GM23338 (cell line): ENCODE measurements around the gene THRB. TPM values are rescaled to one million over a fixed set of nuclear protein-coding genes. Genes with fewer than 3 reads are reported as not detected.

ENCODE experiments used
- ATAC-seq: fragments of 200-7000 bp; cut with Tn5 transposase; 3 replicates; pipeline ENCODE4 v1.9.1; 2020
- DNase-seq: peaks from one replicate; pipeline ENCODE4 v3.0.0-alpha.2; 2015; ENCODE audit warnings: low spot score
- H2AFZ ChIP-seq: fragments of 200-600 bp; sonication (generic); 2 replicates; pipeline ENCODE4 v1.8.0; 2016; ENCODE audit warnings: antibody characterized with exemption, mild to moderate bottlenecking, moderate library complexity
- H3F3A ChIP-seq: fragments of 200-600 bp; sonication (generic); replicated peaks from 2 replicates; pipeline ENCODE4 v1.8.0; 2017; ENCODE audit warnings: antibody characterized with exemption, mixed run types, low read depth
- H3K27ac ChIP-seq: fragments of 200-600 bp; sonication (generic); 2 replicates; pipeline ENCODE4 v1.6.1; 2016; ENCODE audit warnings: low read depth
- H3K27me3 ChIP-seq: fragments of 200-600 bp; sonication (generic); 2 replicates; pipeline ENCODE4 v1.8.0; 2016; ENCODE audit warnings: mild to moderate bottlenecking, mixed run types, moderate library complexity; ENCODE audit not compliant: insufficient read depth
- H3K36me3 ChIP-seq: fragments of 200-600 bp; sonication (generic); 2 replicates; pipeline ENCODE4 v1.8.0; 2016; ENCODE audit warnings: mild to moderate bottlenecking; ENCODE audit not compliant: insufficient read depth
- H3K4me1 ChIP-seq: fragments of 200-600 bp; sonication (generic); 2 replicates; pipeline ENCODE4 v1.8.0; 2016; ENCODE audit warnings: mild to moderate bottlenecking, moderate library complexity; ENCODE audit not compliant: insufficient read depth
- H3K4me2 ChIP-seq: fragments of 200-600 bp; sonication (generic); 2 replicates; pipeline ENCODE4 v1.7.1; 2017; ENCODE audit warnings: mixed run types
- H3K4me3 ChIP-seq: fragments of 200-600 bp; sonication (generic); 2 replicates; pipeline ENCODE4 v1.6.1; 2016; ENCODE audit warnings: mixed run types
- H3K79me2 ChIP-seq: fragments of 200-600 bp; sonication (generic); replicated peaks from 2 replicates; pipeline ENCODE4 v1.8.0; 2017; ENCODE audit warnings: mild to moderate bottlenecking; ENCODE audit not compliant: insufficient read depth
- H3K9me2 ChIP-seq: fragments of 200-600 bp; sonication (generic); 2 replicates; pipeline ENCODE4 v1.8.0; 2017; ENCODE audit not compliant: insufficient read depth
- H4K20me1 ChIP-seq: fragments of 200-600 bp; sonication (generic); replicated peaks from 2 replicates; pipeline ENCODE4 v1.8.0; 2017; ENCODE audit warnings: mild to moderate bottlenecking; ENCODE audit not compliant: insufficient read depth
- H3K27ac Mint-ChIP-seq: 2 replicates; pipeline ENCODE4 v1.8.0; 2020; ENCODE audit warnings: inconsistent platforms, mild to moderate bottlenecking, moderate library complexity, mixed read lengths
- H3K27me3 Mint-ChIP-seq: 3 replicates; pipeline ENCODE4 v1.8.0; 2022; ENCODE audit warnings: low read depth, mild to moderate bottlenecking, moderate library complexity, mixed read lengths, inconsistent platforms; ENCODE audit not compliant: insufficient read depth, poor library complexity
- H3K36me3 Mint-ChIP-seq: 3 replicates; pipeline ENCODE4 v1.8.0; 2021; ENCODE audit warnings: low read depth, mild to moderate bottlenecking, inconsistent platforms, moderate library complexity, mixed read lengths
- H3K4me1 Mint-ChIP-seq: 3 replicates; pipeline ENCODE4 v1.8.0; 2020; ENCODE audit warnings: mild to moderate bottlenecking, inconsistent platforms, mixed read lengths
- H3K4me3 Mint-ChIP-seq: 3 replicates; pipeline ENCODE4 v1.8.0; 2021; ENCODE audit warnings: moderate library complexity, mild to moderate bottlenecking, inconsistent platforms, mixed read lengths
- H3K9me3 Mint-ChIP-seq: 3 replicates; pipeline ENCODE4 v1.8.0; 2020; ENCODE audit warnings: moderate library complexity, mild to moderate bottlenecking, inconsistent platforms, mixed read lengths
- CREB1 ChIP-seq: fragments of 250-450 bp; sonication (Bioruptor Pico); IDR thresholded peaks from 2 replicates; pipeline ENCODE4 v1.5.0; 2020; ENCODE audit warnings: low read depth, mild to moderate bottlenecking, moderate library complexity
- CTCF ChIP-seq, 2 experiments: fragments of 200-600 bp in 1 of 2; sonication (generic) in 1 of 2; conservative IDR thresholded peaks; 2 replicates each; pipeline versions ENCODE4 v1.5.1 to v1.6.1; 2016 to 2017; ENCODE audit warnings: antibody characterized with exemption in 2 of 2, low read depth in 2 of 2, mild to moderate bottlenecking in 2 of 2, moderate library complexity in 1 of 2
- ETS1 ChIP-seq: IDR thresholded peaks from 2 replicates; pipeline ENCODE4 v1.6.1; 2016; ENCODE audit warnings: antibody characterized with exemption
- JUNB ChIP-seq: IDR thresholded peaks from one replicate; pipeline ENCODE4 v1.6.1; 2016; ENCODE audit warnings: antibody characterized with exemption; ENCODE audit not compliant: unreplicated experiment
- POLR2AphosphoS5 ChIP-seq: IDR thresholded peaks from 2 replicates; pipeline ENCODE4 v1.6.1; 2016; ENCODE audit warnings: antibody characterized with exemption, low read depth
- REST ChIP-seq: IDR thresholded peaks from one replicate; pipeline ENCODE4 v1.6.1; 2018; ENCODE audit warnings: antibody characterized with exemption; ENCODE audit not compliant: unreplicated experiment
- polyA plus RNA-seq: library from polyadenylated mRNA; unstranded; fragments of >200 nt; fragmentation: Nextera tagmentation; extraction: Ambion mirVana; gene quantifications from 2 replicates; pipeline ENCODE4 v1.2.1, GENCODE V29; 2016
- total RNA-seq: library from RNA; depleted of rRNA; stranded (reverse); fragments of >200 nt; shearing (Covaris generic); gene quantifications from 2 replicates; pipeline ENCODE4 v1.2.3, GENCODE V29; 2014
- TF ChIP-seq, protein P1 (sequence below): fragments of 250-450 bp; sonication (Bioruptor Pico); IDR thresholded peaks from 2 replicates; pipeline ENCODE4 v1.5.0; 2020; ENCODE audit warnings: mild to moderate bottlenecking, moderate library complexity

THRB gene
- total and polyA plus RNA-seq, 2 experiments from 2014 or later: 1.7 to 3.2 TPM

GRCh38 chr3:24416224-24416623 lies 78.4 kb downstream of the THRB start:
- no peaks in the 10 kb centered on the region for H3K27me3 Mint-ChIP-seq
- no peaks in the 10 kb centered on the region for H3K79me2 ChIP-seq
- no peaks in the 10 kb centered on the region for H3K36me3 Mint-ChIP-seq
- no peak overlapping the region for H3K27ac ChIP-seq
- TF ChIP-seq JUNB (no peak), REST (no peak), CREB1 (CRISPR knock-in tag) (no peak), POLR2AphosphoS5 (no peak), CTCF (conservative IDR thresholded peaks at IDR 0.05; ENCODE audit: low read depth in 2 of 2) (no peak), ETS1 (no peak)
- TF ChIP-seq, protein P1, sequence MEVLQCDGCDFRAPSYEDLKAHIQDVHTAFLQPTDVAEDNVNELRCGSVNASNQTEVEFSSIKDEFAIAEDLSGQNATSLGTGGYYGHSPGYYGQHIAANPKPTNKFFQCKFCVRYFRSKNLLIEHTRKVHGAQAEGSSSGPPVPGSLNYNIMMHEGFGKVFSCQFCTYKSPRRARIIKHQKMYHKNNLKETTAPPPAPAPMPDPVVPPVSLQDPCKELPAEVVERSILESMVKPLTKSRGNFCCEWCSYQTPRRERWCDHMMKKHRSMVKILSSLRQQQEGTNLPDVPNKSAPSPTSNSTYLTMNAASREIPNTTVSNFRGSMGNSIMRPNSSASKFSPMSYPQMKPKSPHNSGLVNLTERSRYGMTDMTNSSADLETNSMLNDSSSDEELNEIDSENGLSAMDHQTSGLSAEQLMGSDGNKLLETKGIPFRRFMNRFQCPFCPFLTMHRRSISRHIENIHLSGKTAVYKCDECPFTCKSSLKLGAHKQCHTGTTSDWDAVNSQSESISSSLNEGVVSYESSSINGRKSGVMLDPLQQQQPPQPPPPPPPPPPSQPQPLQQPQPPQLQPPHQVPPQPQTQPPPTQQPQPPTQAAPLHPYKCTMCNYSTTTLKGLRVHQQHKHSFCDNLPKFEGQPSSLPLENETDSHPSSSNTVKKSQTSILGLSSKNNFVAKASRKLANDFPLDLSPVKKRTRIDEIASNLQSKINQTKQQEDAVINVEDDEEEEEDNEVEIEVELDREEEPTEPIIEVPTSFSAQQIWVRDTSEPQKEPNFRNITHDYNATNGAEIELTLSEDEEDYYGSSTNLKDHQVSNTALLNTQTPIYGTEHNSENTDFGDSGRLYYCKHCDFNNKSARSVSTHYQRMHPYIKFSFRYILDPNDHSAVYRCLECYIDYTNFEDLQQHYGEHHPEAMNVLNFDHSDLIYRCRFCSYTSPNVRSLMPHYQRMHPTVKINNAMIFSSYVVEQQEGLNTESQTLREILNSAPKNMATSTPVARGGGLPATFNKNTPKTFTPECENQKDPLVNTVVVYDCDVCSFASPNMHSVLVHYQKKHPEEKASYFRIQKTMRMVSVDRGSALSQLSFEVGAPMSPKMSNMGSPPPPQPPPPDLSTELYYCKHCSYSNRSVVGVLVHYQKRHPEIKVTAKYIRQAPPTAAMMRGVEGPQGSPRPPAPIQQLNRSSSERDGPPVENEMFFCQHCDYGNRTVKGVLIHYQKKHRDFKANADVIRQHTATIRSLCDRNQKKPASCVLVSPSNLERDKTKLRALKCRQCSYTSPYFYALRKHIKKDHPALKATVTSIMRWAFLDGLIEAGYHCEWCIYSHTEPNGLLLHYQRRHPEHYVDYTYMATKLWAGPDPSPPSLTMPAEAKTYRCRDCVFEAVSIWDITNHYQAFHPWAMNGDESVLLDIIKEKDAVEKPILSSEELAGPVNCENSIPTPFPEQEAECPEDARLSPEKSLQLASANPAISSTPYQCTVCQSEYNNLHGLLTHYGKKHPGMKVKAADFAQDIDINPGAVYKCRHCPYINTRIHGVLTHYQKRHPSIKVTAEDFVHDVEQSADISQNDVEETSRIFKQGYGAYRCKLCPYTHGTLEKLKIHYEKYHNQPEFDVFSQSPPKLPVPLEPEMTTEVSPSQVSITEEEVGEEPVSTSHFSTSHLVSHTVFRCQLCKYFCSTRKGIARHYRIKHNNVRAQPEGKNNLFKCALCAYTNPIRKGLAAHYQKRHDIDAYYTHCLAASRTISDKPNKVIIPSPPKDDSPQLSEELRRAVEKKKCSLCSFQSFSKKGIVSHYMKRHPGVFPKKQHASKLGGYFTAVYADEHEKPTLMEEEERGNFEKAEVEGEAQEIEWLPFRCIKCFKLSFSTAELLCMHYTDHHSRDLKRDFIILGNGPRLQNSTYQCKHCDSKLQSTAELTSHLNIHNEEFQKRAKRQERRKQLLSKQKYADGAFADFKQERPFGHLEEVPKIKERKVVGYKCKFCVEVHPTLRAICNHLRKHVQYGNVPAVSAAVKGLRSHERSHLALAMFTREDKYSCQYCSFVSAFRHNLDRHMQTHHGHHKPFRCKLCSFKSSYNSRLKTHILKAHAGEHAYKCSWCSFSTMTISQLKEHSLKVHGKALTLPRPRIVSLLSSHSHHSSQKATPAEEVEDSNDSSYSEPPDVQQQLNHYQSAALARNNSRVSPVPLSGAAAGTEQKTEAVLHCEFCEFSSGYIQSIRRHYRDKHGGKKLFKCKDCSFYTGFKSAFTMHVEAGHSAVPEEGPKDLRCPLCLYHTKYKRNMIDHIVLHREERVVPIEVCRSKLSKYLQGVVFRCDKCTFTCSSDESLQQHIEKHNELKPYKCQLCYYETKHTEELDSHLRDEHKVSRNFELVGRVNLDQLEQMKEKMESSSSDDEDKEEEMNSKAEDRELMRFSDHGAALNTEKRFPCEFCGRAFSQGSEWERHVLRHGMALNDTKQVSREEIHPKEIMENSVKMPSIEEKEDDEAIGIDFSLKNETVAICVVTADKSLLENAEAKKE (CRISPR knock-in tag): no peak
- H3K27me3 ChIP-seq: no peaks in the 10 kb centered on the region
- no peak overlapping the region for H3K4me3 Mint-ChIP-seq
- H3K9me3 Mint-ChIP-seq: no peaks in the 10 kb centered on the region
- H3K9me2 ChIP-seq: no peaks in the 10 kb centered on the region
- no peaks in the 10 kb centered on the region for H3K36me3 ChIP-seq
- ATAC-seq (no peak), DNase-seq (no peak)
- H3K27ac Mint-ChIP-seq: no peak overlapping the region
- no peak overlapping the region for H3K4me2 ChIP-seq
- H3K4me3 ChIP-seq: no peak overlapping the region
- no peaks in the 10 kb centered on the region for H3F3A ChIP-seq
- H3K4me1 ChIP-seq: 0 out of 2 replicates have a peak, but pooled peaks cover under 1% of the 10 kb centered on the region
- no peak overlapping the region for H2AFZ ChIP-seq
- peaks cover 3% of the 10 kb centered on the region for H4K20me1 ChIP-seq
- peaks cover under 1% of the 10 kb centered on the region; the same call in 1 of the 3 replicates for H3K4me1 Mint-ChIP-seq
